AG09319 (cell line): ENCODE data around the gene ZNF778.
"Not testable (repeated sequence)": the region's sequence is repeated elsewhere in the genome, so short reads cannot be mapped to it uniquely, and the experiment has no call there.

Experiments
- DNase-seq: peaks from one replicate; pipeline ENCODE4 v3.0.0-alpha.2; 2010; ENCODE audit warnings: low read depth; ENCODE audit errors: extremely low read depth
- CTCF ChIP-seq: IDR thresholded peaks from 2 replicates; pipeline ENCODE4 v1.5.1; 2011; ENCODE audit warnings: low read depth, mild to moderate bottlenecking, inconsistent platforms, low read length, moderate library complexity

The ZNF778 gene

GRCh38 chr16:89184677-89184932 is 32.9 kb upstream of the ZNF778 start:
- TF ChIP-seq CTCF = no peak
- no peak for DNase-seq

GRCh38 chr16:89184933-89185794 is 32.3 kb upstream of the ZNF778 start:
- no peak for TF ChIP-seq CTCF
- DNase-seq = no peak

- DNase-seq = not testable (repeated sequence)
Measured at GRCh38 chr16:89185887-89186592, 31.5 kb upstream of the ZNF778 start.

- DNase-seq = not testable (repeated sequence)
Measured at GRCh38 chr16:89186593-89187031, 30.9 kb upstream of the ZNF778 start.

GRCh38 chr16:89187032-89187769 is 30.3 kb upstream of the ZNF778 start:
- TF ChIP-seq CTCF = no peak
- no peak for DNase-seq

GRCh38 chr16:89187770-89188392 is 29.6 kb upstream of the ZNF778 start:
- no peak for TF ChIP-seq CTCF
- DNase-seq = no peak

GRCh38 chr16:89188471-89189357 is 28.8 kb upstream of the ZNF778 start:
- not testable (repeated sequence) for DNase-seq

GRCh38 chr16:89189358-89190025 is 28.0 kb upstream of the ZNF778 start:
- TF ChIP-seq CTCF = no peak

More at GRCh38 chr16:89189358-89190025, 28.0 kb upstream of the ZNF778 start:
- no peak for DNase-seq
